GM21526 (cell line): ENCODE measurements around the gene OR4F29.
"Not testable (repeated sequence)": the region's sequence is repeated elsewhere in the genome, so short reads cannot be mapped to it uniquely, and the experiment has no call there.

Source experiments
- ATAC-seq: cut with Tn5 transposase; IDR thresholded peaks from one replicate; pipeline ENCODE4 v1.9.1; 2021; ENCODE audit warnings: moderate library complexity; ENCODE audit not compliant: unreplicated experiment, low FRiP score

Gene OR4F29

GRCh38 chr1:451578-451977 is at the start of gene OR4F29:
Gene OR4F29 (minus strand): TSS chr1:451678. CDS start chr1:451678, 0 bp downstream.
- not testable (repeated sequence) for ATAC-seq
